Panc1 (cell line): Measurements from ENCODE around the gene CDC7. TPM values are rescaled to one million over a fixed set of nuclear protein-coding genes. Genes with fewer than 3 reads are reported as not detected.

Experiments used
- ATAC-seq: fragments of 200-7000 bp; cut with Tn5 transposase; 2 replicates; pipeline ENCODE4 v1.9.1; 2020; ENCODE audit warnings: mild to moderate bottlenecking, moderate library complexity
- BruUV-seq: library from RNA; stranded (reverse); fragments of 400-500 nt; replicated peaks from 2 replicates; lab custom pipeline; 2021; lab: Mats Ljungman, UMichigan
- CTCF ChIA-PET: fragments of 300-600 bp; sonication (Branson Sonifier 250); formaldehyde crosslinking; loops from one replicate; lab custom pipeline; 2022; ENCODE audit warnings: antibody characterized with exemption; lab: Charles Lee
- POLR2A ChIA-PET: fragments of 300-600 bp; sonication (Branson Sonifier 250); formaldehyde crosslinking; loops from one replicate; lab custom pipeline; 2022; ENCODE audit warnings: antibody characterized with exemption; lab: Charles Lee
- DNase-seq: peaks from one replicate; pipeline ENCODE4 v3.0.0-alpha.2; 2010; ENCODE audit warnings: low read depth, low spot score
- H3K27ac ChIP-seq: 2 replicates; pipeline ENCODE4 v1.5.1; 2011; ENCODE audit warnings: mild to moderate bottlenecking, low read length, inconsistent platforms
- H3K27me3 ChIP-seq: fragments of 200-500 bp; sonication (Bioruptor generic); 2 replicates; pipeline ENCODE4 v1.6.0; 2014; ENCODE audit warnings: low read length, inconsistent platforms; ENCODE audit not compliant: control insufficient read depth, insufficient read depth
- H3K36me3 ChIP-seq: fragments of 200-500 bp; sonication (Bioruptor generic); 2 replicates; pipeline ENCODE4 v1.5.1; 2014; ENCODE audit warnings: inconsistent platforms, mild to moderate bottlenecking, low read length, moderate library complexity; ENCODE audit not compliant: control insufficient read depth, insufficient read depth
- H3K4me1 ChIP-seq: 2 replicates; pipeline ENCODE4 v1.5.1; 2011; ENCODE audit warnings: inconsistent platforms, mild to moderate bottlenecking, low read length, moderate library complexity; ENCODE audit not compliant: control insufficient read depth, insufficient read depth
- H3K4me3 ChIP-seq, 2 experiments: 2 replicates each; pipeline ENCODE4 v1.5.1; 2011 to 2012; ENCODE audit warnings: low read depth in 2 of 2, low read length in 2 of 2, mild to moderate bottlenecking in 2 of 2, inconsistent platforms in 1 of 2, moderate library complexity in 1 of 2
- H3K9me3 ChIP-seq: fragments of 200-500 bp; sonication (Bioruptor generic); 2 replicates; pipeline ENCODE4 v1.5.1; 2014; ENCODE audit warnings: low read depth, mild to moderate bottlenecking, inconsistent platforms, low read length, moderate library complexity; ENCODE audit not compliant: control insufficient read depth, insufficient read depth
- CTCF ChIP-seq: fragments of 450-650 bp; IDR thresholded peaks from 2 replicates; pipeline ENCODE4 v1.5.1; 2017; ENCODE audit warnings: mild to moderate bottlenecking
- POLR2AphosphoS5 ChIP-seq: IDR thresholded peaks from 2 replicates; pipeline ENCODE4 v1.6.1; 2012; ENCODE audit warnings: mild to moderate bottlenecking, low read depth, low read length, moderate library complexity
- REST ChIP-seq, 2 experiments: IDR thresholded peaks; 2 replicates each; pipeline ENCODE4 v1.6.1; 2011 to 2012; ENCODE audit warnings: low read depth in 2 of 2, control low read depth in 1 of 2, low read length in 1 of 2, mild to moderate bottlenecking in 1 of 2, moderate library complexity in 1 of 2; ENCODE audit not compliant: insufficient read depth in 1 of 2
- SIN3A ChIP-seq: IDR thresholded peaks from 2 replicates; pipeline ENCODE4 v1.6.1; 2012; ENCODE audit warnings: low read depth, mild to moderate bottlenecking, low read length, moderate library complexity, borderline replicate concordance; ENCODE audit not compliant: insufficient read depth
- TCF7L2 ChIP-seq: IDR thresholded peaks from 2 replicates; pipeline ENCODE4 v1.6.1; 2011; ENCODE audit warnings: mild to moderate bottlenecking, low read depth, low read length, inconsistent platforms
- in situ Hi-C: cut with HindIII; loops from 2 replicates; pipeline ENCODE4 v1.10.0; 2016; ENCODE audit warnings: low sequenced_read_pairs, low pct_unique_long_range_greater_than_20kb
- intact Hi-C: fragments of 100-400 bp; cut with micrococcal nuclease; formaldehyde crosslinking; loops from one replicate; pipeline ENCODE4 v1.10.0; 2022; ENCODE audit not compliant: unreplicated experiment
- total RNA-seq: library from RNA; stranded (reverse); gene quantifications from one replicate; pipeline ENCODE4 v1.2.1, GENCODE V29; 2021; ENCODE audit not compliant: unreplicated experiment

CDC7 gene
- total RNA-seq, 1 experiment from 2014 or later: 30.1 TPM

- ATAC-seq: no peak
- intact Hi-C loops: no loop called here
- DNase-seq: no peak
- POLR2A ChIA-PET: no interaction called here
- no peak overlapping the region for H3K4me3 ChIP-seq
- no TSS peak for BruUV-seq
- no peaks in the 10 kb centered on the region for H3K4me1 ChIP-seq
- CTCF ChIA-PET: no interaction called here
- no peaks in the 10 kb centered on the region for H3K9me3 ChIP-seq
- H3K27ac ChIP-seq: no peak overlapping the region
- no peaks in the 10 kb centered on the region for H3K36me3 ChIP-seq
- in situ Hi-C loops: no loop called here
- H3K27me3 ChIP-seq: no peaks in the 10 kb centered on the region; the same call in 1 of the 2 replicates
- no peak for TF ChIP-seq POLR2AphosphoS5
- no peak for TF ChIP-seq SIN3A
- TF ChIP-seq CTCF: no peak
- no peak for TF ChIP-seq REST (IDR thresholded peaks at IDR 0.05; ENCODE audit: insufficient read depth in 1 of 2, low read depth in 2 of 2, low read length in 1 of 2)
- TF ChIP-seq TCF7L2: no peak
Measured at GRCh38 chr1:91548376-91549040, 47.9 kb downstream of the CDC7 start.

- ChIA-PET CTCF (no interaction called here), POLR2A (no interaction called here)
- in situ Hi-C loops: no loop called here
- no peaks in the 10 kb centered on the region for H3K4me1 ChIP-seq
- intact Hi-C loops: no loop called here
- DNase-seq (no peak), ATAC-seq (no peak)
- no TSS peak for BruUV-seq
- no peak overlapping the region for H3K4me3 ChIP-seq
- H3K9me3 ChIP-seq: no peaks in the 10 kb centered on the region
- TF ChIP-seq TCF7L2 (no peak), REST (IDR thresholded peaks at IDR 0.05; ENCODE audit: insufficient read depth in 1 of 2, low read depth in 2 of 2, low read length in 1 of 2) (no peak)
- no peaks in the 10 kb centered on the region for H3K36me3 ChIP-seq
- H3K27me3 ChIP-seq: no peaks in the 10 kb centered on the region; the same call in 1 of the 2 replicates
- no peak overlapping the region for H3K27ac ChIP-seq
Measured at GRCh38 chr1:91549041-91549735, 48.5 kb downstream of the CDC7 start.
